Non-pigmented ciliary epithelial cell (primary cell): ENCODE results near the gene FLOT2.
"Not testable (repeated sequence)": the region's sequence is repeated elsewhere in the genome, so short reads cannot be mapped to it uniquely, and the experiment has no call there.

Experiments used
- DNase-seq: peaks from one replicate; pipeline ENCODE4 v3.0.0-alpha.2; 2010; ENCODE audit warnings: low read depth

Gene FLOT2

DNA sequence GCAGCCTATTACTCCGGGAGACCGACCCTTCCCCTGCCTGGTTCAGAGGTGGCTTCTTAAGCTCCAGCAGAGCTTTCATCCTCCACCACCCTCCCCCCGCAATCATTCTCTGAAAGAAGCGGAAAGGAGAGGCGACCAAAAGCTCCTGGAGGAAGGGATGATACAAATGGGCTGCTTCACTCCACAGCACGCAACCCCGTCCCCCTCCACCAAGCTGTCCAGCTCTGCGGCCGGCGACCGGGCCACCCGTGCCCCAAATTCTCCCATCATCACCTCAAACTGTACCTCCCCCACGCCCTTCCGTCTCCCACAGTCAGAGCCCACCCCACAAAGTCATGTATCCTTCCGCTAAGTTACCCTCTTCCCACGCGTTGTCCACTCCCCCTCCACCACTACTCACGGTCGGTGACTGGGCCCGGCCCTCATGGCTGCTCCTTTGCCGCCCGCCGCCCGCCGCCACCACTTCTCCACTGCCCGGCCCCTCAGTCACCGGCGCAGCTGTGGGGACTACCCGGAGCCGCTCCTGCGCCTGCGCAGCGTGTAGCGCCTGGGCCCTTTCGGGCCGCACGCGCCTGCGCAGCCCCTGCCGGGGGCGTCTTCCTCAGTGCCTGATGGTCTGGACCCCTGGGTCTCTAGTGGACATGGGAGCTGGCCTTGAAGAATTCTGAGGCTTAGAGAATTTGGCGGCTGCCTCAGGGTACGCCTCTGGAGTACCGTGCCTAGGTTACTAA, 55.1 kb downstream of the FLOT2 start, which contains the start of gene FAM222B:
FAM222B (minus strand) TSS at position 509 of the 731 bp plus-strand sequence. CDS start 76,123 bp downstream, outside the sequence.
- DNase-seq = no peak

DNA sequence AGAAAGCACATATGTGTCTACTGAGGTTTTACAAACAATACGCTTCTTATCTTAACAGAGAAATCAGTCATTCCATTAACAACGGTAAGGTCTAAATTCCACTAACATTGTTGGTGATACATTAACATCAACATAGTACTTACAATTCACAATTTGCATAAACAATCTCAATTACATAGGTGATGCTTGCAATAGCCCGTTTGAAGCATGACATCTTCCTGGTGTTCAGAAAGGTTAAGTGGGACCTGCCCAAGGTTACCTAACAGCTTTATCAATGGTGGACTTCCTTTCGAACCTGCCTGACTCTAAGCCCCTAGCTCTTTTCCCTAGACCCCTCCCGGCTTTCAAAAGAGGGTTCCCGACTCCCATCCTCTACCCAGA, 55.6 kb downstream of the FLOT2 start:
- no peak for DNase-seq

DNA sequence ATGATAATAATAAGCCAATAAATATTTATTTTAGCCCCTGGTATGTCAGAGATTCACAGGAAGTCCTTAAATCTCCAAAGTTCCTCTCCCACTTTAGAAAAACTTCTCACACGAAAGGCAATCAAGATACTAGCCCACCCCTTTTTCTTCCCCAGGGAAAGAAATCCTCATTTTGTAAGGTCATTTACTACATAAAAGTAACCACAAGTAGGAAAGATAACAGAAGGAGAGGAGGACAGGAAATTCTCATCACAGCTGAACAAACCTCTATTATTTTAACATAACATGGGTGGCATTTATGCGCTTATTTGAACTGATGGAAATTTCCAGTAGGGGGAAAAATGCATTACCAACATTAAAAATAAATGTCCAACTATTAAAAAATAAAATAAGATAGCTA, 58.3 kb downstream of the FLOT2 start:
- DNase-seq = no peak

GRCh38 chr17:28836541-28836940, 61.0 kb downstream of the FLOT2 start:
- not testable (repeated sequence) for DNase-seq

DNA sequence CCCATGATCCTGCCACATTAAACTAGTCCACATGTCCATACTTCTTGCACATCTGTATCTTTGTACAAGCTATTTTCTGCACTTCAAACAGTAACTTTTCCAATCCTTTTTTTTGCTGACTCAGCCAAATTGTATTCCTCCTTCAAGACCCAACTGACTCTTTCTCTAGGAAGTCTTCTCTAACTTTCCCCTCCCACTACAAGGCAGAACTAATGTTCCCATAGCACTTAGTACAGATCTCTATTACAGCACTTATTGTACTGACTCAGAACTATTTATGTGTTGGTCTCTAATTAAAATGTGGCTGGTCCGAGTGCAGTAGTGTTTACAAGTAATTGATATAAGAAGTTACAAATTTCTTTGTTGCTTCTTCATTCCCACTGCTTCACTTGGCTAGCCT, 63.1 kb downstream of the FLOT2 start:
- DNase-seq = no peak
